GM10266 (cell line): ENCODE results near the gene NLRP14.

Experiments used
- DNase-seq: peaks from one replicate; pipeline ENCODE4 v3.0.0; 2012; ENCODE audit errors: extremely low spot score
- TF ChIP-seq, protein P1 (sequence below): IDR thresholded peaks from 2 replicates; pipeline ENCODE4 v1.5.1; 2012; ENCODE audit warnings: mild to moderate bottlenecking, low read depth; ENCODE audit not compliant: control insufficient read depth, insufficient read depth; ENCODE audit errors: missing control alignments

NLRP14 gene

DNA sequence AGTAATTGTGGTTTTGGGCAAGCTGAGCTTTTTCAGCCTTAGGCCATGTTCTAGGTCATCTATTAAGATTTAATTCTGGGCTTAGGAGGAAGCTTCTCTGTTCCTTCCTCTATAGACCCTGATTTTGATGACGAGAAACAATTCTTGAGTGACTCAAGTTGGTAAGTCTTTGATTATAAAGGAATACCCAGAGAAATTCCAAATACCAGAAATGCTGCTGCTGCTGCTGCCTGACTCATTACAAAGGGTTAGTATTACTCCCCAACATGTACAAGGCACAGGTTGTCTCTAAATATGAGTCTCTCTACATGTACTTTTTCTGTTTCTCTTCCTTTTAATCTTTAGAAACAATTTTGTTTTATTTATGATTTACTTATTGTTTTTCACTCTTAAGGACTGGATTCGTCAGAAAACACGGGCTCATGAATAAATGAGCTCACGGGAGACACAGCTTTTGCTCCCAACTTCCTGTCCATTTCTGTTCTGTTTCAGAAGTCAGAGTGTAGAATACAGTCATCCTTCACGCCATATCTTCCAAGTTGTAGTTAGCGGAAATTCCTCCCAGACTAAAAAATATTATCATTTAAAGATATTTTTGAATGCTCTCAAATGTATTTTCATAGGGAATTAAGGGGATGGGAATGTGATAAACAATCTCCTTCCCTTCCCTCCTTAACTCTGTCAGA, 36.7 kb downstream of the NLRP14 start:
- no peak for DNase-seq
- TF ChIP-seq, protein P1, sequence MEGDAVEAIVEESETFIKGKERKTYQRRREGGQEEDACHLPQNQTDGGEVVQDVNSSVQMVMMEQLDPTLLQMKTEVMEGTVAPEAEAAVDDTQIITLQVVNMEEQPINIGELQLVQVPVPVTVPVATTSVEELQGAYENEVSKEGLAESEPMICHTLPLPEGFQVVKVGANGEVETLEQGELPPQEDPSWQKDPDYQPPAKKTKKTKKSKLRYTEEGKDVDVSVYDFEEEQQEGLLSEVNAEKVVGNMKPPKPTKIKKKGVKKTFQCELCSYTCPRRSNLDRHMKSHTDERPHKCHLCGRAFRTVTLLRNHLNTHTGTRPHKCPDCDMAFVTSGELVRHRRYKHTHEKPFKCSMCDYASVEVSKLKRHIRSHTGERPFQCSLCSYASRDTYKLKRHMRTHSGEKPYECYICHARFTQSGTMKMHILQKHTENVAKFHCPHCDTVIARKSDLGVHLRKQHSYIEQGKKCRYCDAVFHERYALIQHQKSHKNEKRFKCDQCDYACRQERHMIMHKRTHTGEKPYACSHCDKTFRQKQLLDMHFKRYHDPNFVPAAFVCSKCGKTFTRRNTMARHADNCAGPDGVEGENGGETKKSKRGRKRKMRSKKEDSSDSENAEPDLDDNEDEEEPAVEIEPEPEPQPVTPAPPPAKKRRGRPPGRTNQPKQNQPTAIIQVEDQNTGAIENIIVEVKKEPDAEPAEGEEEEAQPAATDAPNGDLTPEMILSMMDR: no peak

DNA sequence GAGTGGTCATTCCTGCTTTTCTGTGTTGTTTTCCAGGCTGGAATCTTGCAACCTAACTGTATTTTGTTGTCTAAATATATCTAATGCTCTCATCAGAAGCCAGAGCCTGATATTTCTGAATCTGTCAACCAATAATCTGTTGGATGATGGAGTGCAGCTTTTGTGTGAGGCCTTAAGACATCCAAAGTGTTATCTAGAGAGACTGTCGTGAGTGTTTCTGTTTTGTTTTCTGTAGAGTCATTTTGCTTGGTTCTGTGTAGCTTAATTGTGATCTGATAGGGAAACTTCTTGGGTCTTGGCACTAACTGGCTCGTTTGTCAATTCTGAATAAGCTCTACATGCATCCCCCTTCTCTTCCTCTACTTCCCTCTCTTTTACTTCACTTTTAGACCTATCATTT, 37.4 kb downstream of the NLRP14 start:
- TF ChIP-seq, protein P1: no peak
- no peak for DNase-seq

GRCh38 chr11:7060868-7061267, 40.6 kb downstream of the NLRP14 start:
- TF ChIP-seq, protein P1: no peak
- no peak for DNase-seq

GRCh38 chr11:7062534-7062933, 42.3 kb downstream of the NLRP14 start:
- TF ChIP-seq, protein P1: no peak
- no peak for DNase-seq

DNA sequence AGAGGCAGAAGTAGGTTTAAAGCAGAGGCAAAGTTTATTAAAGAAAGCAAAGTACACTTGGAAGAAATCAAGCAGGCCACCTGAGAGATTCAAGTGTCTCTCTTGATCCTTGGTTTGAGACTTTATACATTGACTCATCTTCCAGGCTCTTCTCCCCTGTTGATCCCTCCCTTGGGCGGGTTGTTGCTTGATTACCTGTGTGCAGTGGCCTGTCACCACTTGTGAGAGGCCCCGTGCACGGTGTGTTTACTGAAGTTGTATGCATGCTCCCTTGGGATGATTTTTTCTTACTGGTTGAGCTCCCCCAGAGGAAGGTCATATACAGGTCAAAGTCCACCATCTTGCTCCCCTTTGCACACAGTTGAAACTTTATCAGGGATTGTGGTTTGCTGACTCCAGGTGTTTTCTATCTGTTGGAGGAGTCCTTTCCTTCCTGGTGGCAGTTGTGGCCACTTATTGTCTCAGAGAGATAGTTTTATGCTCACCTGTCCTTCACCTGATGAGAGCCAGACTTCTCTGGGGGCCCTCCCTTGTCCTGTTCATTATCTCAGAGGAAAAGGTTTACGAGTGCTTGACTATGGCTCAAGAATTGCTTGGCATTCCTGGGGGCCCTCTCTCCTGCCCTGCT, 52.2 kb downstream of the NLRP14 start:
- DNase-seq: no peak
- TF ChIP-seq, protein P1: no peak

DNA sequence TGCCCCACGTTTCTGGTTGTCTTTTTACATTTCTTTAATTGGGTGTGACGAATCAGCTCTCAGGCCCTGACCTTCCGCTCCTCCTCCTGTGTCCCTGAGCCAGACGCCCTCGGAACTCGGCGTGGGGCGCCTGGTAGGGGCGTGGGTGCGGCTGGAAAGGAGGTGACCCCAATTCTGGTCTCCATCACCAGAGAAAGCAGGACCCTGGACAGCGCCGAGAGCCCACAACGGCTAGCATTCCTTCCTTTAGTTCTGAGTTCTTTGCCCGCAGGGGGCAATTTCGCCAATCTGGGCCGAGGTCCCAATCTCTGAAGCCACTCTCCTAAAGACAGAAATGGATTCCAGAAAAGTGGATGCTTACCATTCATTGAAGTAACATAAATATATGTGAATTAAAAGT, 56.8 kb downstream of the NLRP14 start:
- TF ChIP-seq, protein P1: no peak
- DNase-seq: no peak

- DNase-seq: no peak
These were observed 59.4 kb downstream of the NLRP14 start for GRCh38 chr11:7079545-7080135.

More at GRCh38 chr11:7079545-7080135, 59.4 kb downstream of the NLRP14 start:
- TF ChIP-seq, protein P1: no peak
